ENCODE results near the gene FAAP20. TPM values are rescaled to one million over a fixed set of nuclear protein-coding genes. Genes with fewer than 3 reads are reported as not detected.
A peak's percentile ranks its signal among the peaks of the same experiment; 100 is the strongest.

The FAAP20 gene
- total RNA-seq, 4 donors from 2014 or later, result 16.5 to 31.2 (median 25.4) TPM

DNA sequence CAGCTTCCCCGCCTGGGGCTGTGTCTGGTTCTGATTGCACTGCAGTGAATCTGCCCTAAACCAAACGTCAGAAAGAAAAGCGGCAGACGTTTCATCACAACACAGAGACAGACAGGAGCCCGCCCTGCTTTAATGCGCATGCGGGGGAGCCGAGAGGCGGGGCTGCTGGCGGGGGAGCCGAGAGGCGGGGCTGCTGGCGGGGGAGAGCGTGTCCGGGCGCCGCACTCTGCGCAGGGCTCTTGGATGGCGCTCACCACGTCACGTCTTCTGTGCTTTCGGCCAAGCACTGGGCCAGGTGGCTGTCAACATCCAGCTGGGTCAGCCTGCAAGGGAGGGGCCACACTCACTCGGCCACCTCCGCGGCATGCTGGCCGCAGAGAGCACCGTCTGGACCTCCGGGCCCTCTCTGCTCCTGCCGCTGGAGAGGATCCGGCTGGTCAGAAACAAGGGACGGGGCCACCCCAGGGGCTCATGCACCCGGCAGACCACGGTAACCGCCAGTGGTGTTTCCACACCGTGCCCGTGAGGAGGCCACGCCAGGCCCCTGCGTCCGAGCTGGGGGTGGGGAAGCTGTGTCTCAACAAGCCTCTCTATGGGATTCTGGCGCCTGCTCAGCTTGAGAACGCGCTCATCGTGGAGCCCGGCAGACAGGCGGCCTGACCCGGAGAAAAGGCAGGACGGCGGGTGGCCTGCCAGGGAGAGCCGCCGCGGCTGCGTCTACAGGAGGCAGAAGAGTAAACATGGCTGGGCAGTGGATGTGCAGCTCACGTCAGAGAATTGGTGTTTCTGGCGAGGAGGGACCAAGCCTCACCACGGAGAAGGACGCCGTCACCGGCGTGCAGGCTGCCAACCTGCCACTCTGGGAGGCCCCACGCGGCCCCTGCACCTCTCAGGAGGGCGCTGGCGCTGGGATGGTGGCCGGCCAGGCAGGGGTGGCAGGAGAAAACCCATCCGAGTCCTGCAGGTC is 4.8 kb downstream of the FAAP20 start:
- H3K36me3 ChIP-seq, result peaks cover 0 to 10% (median 0%) of the 10 kb centered on the region in 3 donors
- peak overlapping the region; percentile 39 to 61 (median 50) for H3K4me3 ChIP-seq
- TF ChIP-seq, protein P1, sequence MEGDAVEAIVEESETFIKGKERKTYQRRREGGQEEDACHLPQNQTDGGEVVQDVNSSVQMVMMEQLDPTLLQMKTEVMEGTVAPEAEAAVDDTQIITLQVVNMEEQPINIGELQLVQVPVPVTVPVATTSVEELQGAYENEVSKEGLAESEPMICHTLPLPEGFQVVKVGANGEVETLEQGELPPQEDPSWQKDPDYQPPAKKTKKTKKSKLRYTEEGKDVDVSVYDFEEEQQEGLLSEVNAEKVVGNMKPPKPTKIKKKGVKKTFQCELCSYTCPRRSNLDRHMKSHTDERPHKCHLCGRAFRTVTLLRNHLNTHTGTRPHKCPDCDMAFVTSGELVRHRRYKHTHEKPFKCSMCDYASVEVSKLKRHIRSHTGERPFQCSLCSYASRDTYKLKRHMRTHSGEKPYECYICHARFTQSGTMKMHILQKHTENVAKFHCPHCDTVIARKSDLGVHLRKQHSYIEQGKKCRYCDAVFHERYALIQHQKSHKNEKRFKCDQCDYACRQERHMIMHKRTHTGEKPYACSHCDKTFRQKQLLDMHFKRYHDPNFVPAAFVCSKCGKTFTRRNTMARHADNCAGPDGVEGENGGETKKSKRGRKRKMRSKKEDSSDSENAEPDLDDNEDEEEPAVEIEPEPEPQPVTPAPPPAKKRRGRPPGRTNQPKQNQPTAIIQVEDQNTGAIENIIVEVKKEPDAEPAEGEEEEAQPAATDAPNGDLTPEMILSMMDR (IDR thresholded peaks at IDR 0.05), result no peak
- peak; percentile 51 to 62 for TF ChIP-seq POLR2A (IDR thresholded peaks at IDR 0.05)
- peaks cover 0 to 49% (median 7%) of the 10 kb centered on the region in 4 donors for H3K4me1 ChIP-seq
- peak overlapping the region; percentile 76 to 90 (median 84) for H3K27ac ChIP-seq
- H3K27me3 ChIP-seq, result no peaks in the 10 kb centered on the region
- H3K9me3 ChIP-seq, result no peaks in the 10 kb centered on the region
- DNase-seq, result peak; percentile 86 to 96 (median 96)

DNA sequence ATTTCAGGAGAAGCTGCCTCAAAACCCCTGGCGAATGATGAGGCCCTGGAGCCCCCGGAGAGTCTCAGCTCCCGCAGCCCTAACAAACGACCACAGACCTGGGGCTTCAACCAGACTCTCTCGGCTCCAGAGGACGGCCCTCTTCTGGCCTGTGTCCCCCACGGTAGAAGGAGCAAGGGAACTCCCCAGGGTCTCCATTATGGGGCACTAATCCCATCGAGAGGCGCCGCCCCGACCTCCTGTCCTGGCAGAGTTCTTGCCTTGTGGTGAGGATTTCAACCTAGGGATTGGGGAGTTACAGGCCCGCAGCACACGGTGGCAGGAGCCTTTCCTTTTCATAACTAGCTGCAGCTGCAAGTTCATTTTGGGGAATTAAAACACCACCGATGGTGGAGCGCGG is 6.2 kb downstream of the FAAP20 start:
- DNase-seq, result no peak
- Histone ChIP-seq H3K4me3 (no peak overlapping the region), H3K36me3 (peaks cover 0 to 21% (median 0%) of the 10 kb centered on the region in 3 donors), H3K9me3 (no peaks in the 10 kb centered on the region), H3K27ac (no peak overlapping the region), H3K4me1 (peaks cover 0 to 39% (median 3%) of the 10 kb centered on the region in 4 donors), H3K27me3 (no peaks in the 10 kb centered on the region)
- TF ChIP-seq, protein P1 (IDR thresholded peaks at IDR 0.05), result no peak
- no peak for TF ChIP-seq POLR2A (IDR thresholded peaks at IDR 0.05)

DNA sequence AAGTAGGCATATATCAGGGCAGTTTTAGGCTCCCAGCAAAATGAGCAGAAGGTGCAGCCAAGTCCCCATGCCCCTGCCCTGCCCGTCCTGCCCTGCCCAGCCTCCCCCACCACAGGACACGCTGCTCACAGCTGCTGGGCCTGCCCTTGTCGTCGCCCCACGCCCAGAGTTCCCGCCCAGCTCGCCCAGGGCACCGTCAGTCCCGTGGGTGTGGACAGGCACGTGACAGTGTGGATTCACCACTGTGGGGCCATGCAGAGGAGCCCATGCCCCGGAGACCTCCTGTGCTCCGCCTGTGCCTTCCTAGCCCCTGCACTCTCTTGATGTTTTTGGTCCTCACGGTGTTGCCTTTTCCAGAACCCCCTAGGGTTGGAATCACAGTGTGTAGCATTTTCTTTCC is 7.0 kb downstream of the FAAP20 start:
- no peaks in the 10 kb centered on the region for H3K27me3 ChIP-seq
- H3K4me1 ChIP-seq, result peaks cover 0 to 31% (median 3%) of the 10 kb centered on the region in 4 donors
- peaks cover 0 to 21% (median 0%) of the 10 kb centered on the region in 3 donors for H3K36me3 ChIP-seq
- H3K4me3 ChIP-seq, result no peak overlapping the region
- peak in 2 of 3 donors; percentile 68 to 71 for DNase-seq
- no peaks in the 10 kb centered on the region for H3K9me3 ChIP-seq
- TF ChIP-seq, protein P1 (IDR thresholded peaks at IDR 0.05), result no peak
- no peak for TF ChIP-seq POLR2A (IDR thresholded peaks at IDR 0.05)
- H3K27ac ChIP-seq, result peak overlapping the region in 1 of 4 donors; percentile 7

DNA sequence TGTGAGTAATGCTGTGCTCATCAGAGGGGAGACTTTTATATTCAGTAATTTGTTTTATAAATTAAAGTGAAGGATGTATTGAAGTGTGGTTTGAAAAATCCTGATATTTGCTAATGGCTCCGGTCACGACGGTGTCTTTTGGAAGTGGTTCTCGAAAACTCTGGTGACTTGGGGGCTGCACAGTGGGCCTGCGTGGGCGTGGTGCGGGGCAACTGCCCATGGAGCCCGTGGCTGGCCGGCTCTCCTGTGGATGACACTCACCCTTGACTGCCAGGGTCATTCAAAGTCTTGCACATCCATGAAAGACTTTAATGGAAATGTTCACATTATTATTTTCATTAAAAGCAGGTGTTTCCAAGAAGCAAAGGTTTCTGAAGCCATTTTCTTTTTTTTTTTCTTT is 7.7 kb downstream of the FAAP20 start:
- TF ChIP-seq POLR2A (IDR thresholded peaks at IDR 0.05), result no peak
- TF ChIP-seq, protein P1 (IDR thresholded peaks at IDR 0.05), result no peak
- no peak overlapping the region for H3K27ac ChIP-seq
- no peaks in the 10 kb centered on the region for H3K9me3 ChIP-seq
- no peak for DNase-seq
- no peaks in the 10 kb centered on the region for H3K27me3 ChIP-seq
- peaks cover 0 to 26% (median 3%) of the 10 kb centered on the region in 4 donors for H3K4me1 ChIP-seq
- peaks cover 0 to 21% (median 0%) of the 10 kb centered on the region in 3 donors for H3K36me3 ChIP-seq
- no peak overlapping the region for H3K4me3 ChIP-seq

DNA sequence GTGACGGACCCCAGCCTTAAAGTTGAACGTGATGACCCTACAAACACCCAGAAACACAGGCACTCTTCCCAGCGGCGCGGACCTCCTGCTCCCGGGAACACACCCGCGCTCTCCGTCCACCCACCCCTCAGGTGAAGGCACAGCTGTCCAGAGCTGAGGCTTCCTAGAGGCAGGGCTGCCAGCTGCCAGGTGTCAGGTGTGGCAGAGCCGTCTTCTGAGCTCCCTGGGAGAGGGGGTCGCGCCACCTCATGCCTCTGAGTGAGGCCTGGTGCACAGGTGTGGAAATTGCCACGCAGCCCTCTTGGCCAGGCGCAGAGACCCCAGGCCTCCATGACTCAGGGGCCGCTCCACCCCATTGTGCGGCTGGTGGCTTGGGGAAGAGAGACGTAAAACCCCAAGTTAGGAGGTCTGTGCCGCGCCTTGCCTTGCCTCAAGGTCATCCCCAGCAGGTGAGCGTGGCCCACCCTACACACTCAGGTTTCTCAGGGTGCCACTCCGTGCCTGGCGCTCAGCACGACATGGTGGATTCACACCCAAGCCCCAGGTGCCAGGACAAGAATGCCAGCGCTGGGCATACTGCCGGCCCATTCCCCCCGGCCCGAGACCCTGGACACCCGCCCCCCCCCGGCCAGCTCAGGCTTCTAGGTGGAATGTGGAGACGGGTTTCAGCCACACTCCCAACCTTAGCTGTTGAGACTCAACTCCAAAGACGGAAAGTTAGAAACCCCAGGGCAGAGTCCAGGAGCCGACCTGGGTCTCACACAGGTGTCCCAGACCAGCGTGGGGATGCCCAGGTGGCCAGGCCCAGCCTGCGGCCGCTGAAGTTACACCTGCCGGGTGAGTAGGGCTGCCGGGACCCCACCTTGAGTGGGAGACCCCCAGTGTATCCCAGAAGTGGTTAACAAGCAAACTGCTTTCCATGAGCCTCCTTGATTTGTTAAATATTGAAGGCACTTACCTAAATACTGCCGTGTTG is 8.4 kb downstream of the FAAP20 start:
- no peak for DNase-seq
- H3K4me3 ChIP-seq, result no peak overlapping the region
- peaks cover 0 to 19% (median 3%) of the 10 kb centered on the region in 4 donors for H3K4me1 ChIP-seq
- no peak for TF ChIP-seq POLR2A (IDR thresholded peaks at IDR 0.05)
- TF ChIP-seq, protein P1 (IDR thresholded peaks at IDR 0.05), result no peak
- H3K36me3 ChIP-seq, result peaks cover 0 to 21% (median 0%) of the 10 kb centered on the region in 3 donors
- no peak overlapping the region for H3K27ac ChIP-seq
- no peaks in the 10 kb centered on the region for H3K27me3 ChIP-seq
- H3K9me3 ChIP-seq, result no peaks in the 10 kb centered on the region

Data from Peyer's patch (tissue), 4 donors.